Retinal pigment epithelial cell (primary cell): ENCODE data around the gene ARHGAP28.

Experiments used
- DNase-seq: peaks from one replicate; pipeline ENCODE4 v3.0.0-alpha.2; 2010; ENCODE audit warnings: low read depth
- H3K4me3 ChIP-seq: 2 replicates; pipeline ENCODE4 v1.5.1; 2011; ENCODE audit warnings: mild to moderate bottlenecking, low read length, control low read depth, moderate library complexity
- CTCF ChIP-seq: conservative IDR thresholded peaks from 2 replicates; pipeline ENCODE4 v1.5.1; 2011; ENCODE audit warnings: low read depth, low read length, control low read depth, inconsistent platforms

Gene ARHGAP28

GRCh38 chr18:6750411-6750810 is 20.9 kb downstream of the ARHGAP28 start:
- no peak for TF ChIP-seq CTCF
- no peak for DNase-seq
- H3K4me3 ChIP-seq = no peak overlapping the region

- TF ChIP-seq CTCF = no peak
- no peak overlapping the region for H3K4me3 ChIP-seq
- DNase-seq = no peak
These were observed 21.7 kb downstream of the ARHGAP28 start for GRCh38 chr18:6751222-6751621.

- no peak overlapping the region for H3K4me3 ChIP-seq
- peak; percentile 43 for DNase-seq
- TF ChIP-seq CTCF = no peak
These were observed 22.8 kb downstream of the ARHGAP28 start for GRCh38 chr18:6752202-6752860.

GRCh38 chr18:6755107-6755506 is 25.6 kb downstream of the ARHGAP28 start:
- no peak for TF ChIP-seq CTCF
- no peak for DNase-seq
- H3K4me3 ChIP-seq = no peak overlapping the region

GRCh38 chr18:6757931-6758330 is 28.4 kb downstream of the ARHGAP28 start:
- no peak overlapping the region for H3K4me3 ChIP-seq
- DNase-seq = no peak
- no peak for TF ChIP-seq CTCF

GRCh38 chr18:6759579-6759978 is 30.1 kb downstream of the ARHGAP28 start:
- TF ChIP-seq CTCF = no peak
- no peak for DNase-seq
- no peak overlapping the region for H3K4me3 ChIP-seq

- TF ChIP-seq CTCF = no peak
- no peak overlapping the region for H3K4me3 ChIP-seq
These were observed 34.0 kb downstream of the ARHGAP28 start for GRCh38 chr18:6763524-6763923.

More at GRCh38 chr18:6763524-6763923, 34.0 kb downstream of the ARHGAP28 start:
- DNase-seq = no peak
